Epithelial cell of esophagus (primary cell): ENCODE measurements around the gene DGKE.

Source experiments
- DNase-seq: peaks from one replicate; pipeline ENCODE4 v3.0.0; 2010; ENCODE audit warnings: low read depth
- H3K4me3 ChIP-seq: 2 replicates; pipeline ENCODE4 v1.5.1; 2011; ENCODE audit warnings: mild to moderate bottlenecking, low read length, control low read depth
- CTCF ChIP-seq: IDR thresholded peaks from 2 replicates; pipeline ENCODE4 v1.5.1; 2011; ENCODE audit warnings: low read depth, mild to moderate bottlenecking, low read length, control low read depth, inconsistent platforms; ENCODE audit not compliant: insufficient read depth; ENCODE audit errors: missing control alignments

Gene DGKE

GRCh38 chr17:56886288-56886731 lies 52.4 kb downstream of the DGKE start:
- DNase-seq, result no peak
- TF ChIP-seq CTCF, result no peak
- no peak overlapping the region for H3K4me3 ChIP-seq

- H3K4me3 ChIP-seq, result no peak overlapping the region
- TF ChIP-seq CTCF, result no peak
- no peak for DNase-seq
Measured at GRCh38 chr17:56887105-56887504, 53.2 kb downstream of the DGKE start.

- no peak for TF ChIP-seq CTCF
- DNase-seq, result peak; percentile 14
- H3K4me3 ChIP-seq, result no peak overlapping the region
Measured at GRCh38 chr17:56887552-56888467, 53.9 kb downstream of the DGKE start.

DNA sequence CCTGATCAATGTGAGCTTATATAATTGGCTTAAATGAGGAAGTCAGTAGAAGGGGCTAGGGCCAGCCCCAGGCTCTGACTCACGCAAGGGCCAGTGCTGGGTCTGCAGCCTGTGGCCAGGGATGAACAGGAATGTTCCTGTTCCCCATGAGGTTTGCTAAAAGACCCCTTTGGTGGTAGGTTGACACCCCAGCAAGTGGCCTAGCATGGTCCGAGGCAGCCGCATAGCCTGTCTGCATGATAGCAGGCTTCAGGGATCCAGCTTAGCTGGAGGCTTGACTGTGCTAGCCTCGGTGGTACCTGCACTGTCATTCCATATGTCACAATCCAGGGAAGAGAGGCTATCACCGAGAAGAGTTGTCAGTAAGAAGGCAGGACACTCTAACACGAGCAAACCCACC lies 56.4 kb downstream of the DGKE start:
- no peak overlapping the region for H3K4me3 ChIP-seq
- DNase-seq, result no peak
- no peak for TF ChIP-seq CTCF

- DNase-seq, result no peak
- no peak for TF ChIP-seq CTCF
- no peak overlapping the region for H3K4me3 ChIP-seq
Measured at GRCh38 chr17:56890906-56891674, 57.1 kb downstream of the DGKE start.

DNA sequence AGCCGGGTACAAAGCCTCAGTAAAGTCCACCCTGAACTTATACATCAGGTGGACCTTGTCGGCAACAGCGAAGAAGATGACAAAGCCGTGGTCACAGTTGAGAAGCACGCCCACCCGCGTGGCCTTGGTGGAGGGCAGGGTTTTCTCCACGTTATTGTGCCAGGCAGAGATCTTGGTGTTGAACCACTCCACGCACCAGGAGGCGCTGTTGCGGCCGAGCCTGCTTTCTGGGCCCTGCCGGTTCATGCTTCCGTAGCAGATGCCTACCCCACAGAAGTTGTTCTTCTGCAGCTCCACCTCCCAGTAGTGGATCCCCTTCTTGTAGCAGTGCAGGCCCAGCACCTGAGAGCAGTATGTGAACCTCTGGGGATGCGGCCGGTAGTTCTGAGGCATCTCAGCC lies 57.8 kb downstream of the DGKE start:
- peak; percentile 6 for TF ChIP-seq CTCF
- DNase-seq, result no peak
- no peak overlapping the region for H3K4me3 ChIP-seq
